Measurements from ENCODE around the gene SCG5. TPM values are rescaled to one million over a fixed set of nuclear protein-coding genes. Genes with fewer than 3 reads are reported as not detected.

The SCG5 gene
- polyA plus RNA-seq, 1 of the 3 experiments (the other 2 are of a cell fraction): 11.0 TPM

- Histone ChIP-seq H3K27me3 (ENCODE audit: insufficient read depth) (no peaks in the 10 kb centered on the region), H3K27ac (ENCODE audit: low read depth in 2 of 2, low read length in 1 of 2) (no peak overlapping the region), H3K9me3 (no peaks in the 10 kb centered on the region), H4K20me1 (ENCODE audit: insufficient read depth) (no peaks in the 10 kb centered on the region), H3K9ac (no peak overlapping the region), H3F3A (replicated peaks; ENCODE audit: insufficient read depth) (no peaks in the 10 kb centered on the region), H3K4me1 (ENCODE audit: control insufficient read depth in 1 of 2, insufficient read depth in 2 of 2, low read depth in 1 of 2, low read length in 1 of 2) (peaks cover 0 to 7% of the 10 kb centered on the region in 2 experiments; a peak in 2 of 4 replicates), H3K4me2 (no peak overlapping the region), H2AFZ (ENCODE audit: low read depth) (no peak overlapping the region), H3K9me2 (no peaks in the 10 kb centered on the region), H3K36me3 (replicated peaks in 1 of 2; ENCODE audit: control insufficient read depth in 1 of 2, insufficient read depth in 2 of 2, low read length in 1 of 2) (no peaks in the 10 kb centered on the region), H3K4me3 (ENCODE audit: low read depth in 2 of 2, low read length in 1 of 2) (no peak overlapping the region), H3K79me2 (ENCODE audit: insufficient read depth) (no peaks in the 10 kb centered on the region)
- CTCF ChIA-PET: interaction anchor here (1.4 to 6.8 kb wide), 3 partner anchors 10 to 343 kb away, joined by 3 to 62 read pairs (median 11); no protein-coding TSS in a partner anchor
- POLR2A ChIA-PET: no interaction called here
- TF ChIP-seq CHD2 (IDR thresholded peaks at IDR 0.05; ENCODE audit: low read length, partially characterized antibody): no peak
- no peak for TF ChIP-seq EP300 (IDR thresholded peaks at IDR 0.05; ENCODE audit: borderline replicate concordance in 1 of 2, low read depth in 1 of 2, low read length in 1 of 2)
- TF ChIP-seq RXRA (IDR thresholded peaks at IDR 0.05; ENCODE audit: borderline replicate concordance, low read depth): no peak
- TF ChIP-seq NRF1 (IDR thresholded peaks at IDR 0.05; ENCODE audit: low read depth, low read length): no peak
- no peak for TF ChIP-seq TCF12 (IDR thresholded peaks at IDR 0.05)
- no peak for TF ChIP-seq USF2 (IDR thresholded peaks at IDR 0.05; ENCODE audit: borderline replicate concordance, low read depth, low read length)
- no peak for TF ChIP-seq NFIC (IDR thresholded peaks at IDR 0.05; ENCODE audit: borderline replicate concordance)
- TF ChIP-seq ELF1 (IDR thresholded peaks at IDR 0.05): no peak
- TF ChIP-seq EZH2phosphoT487 (IDR thresholded peaks at IDR 0.05; ENCODE audit: borderline replicate concordance, low read depth): no peak
- TF ChIP-seq FOXJ3 (CRISPR knock-in tag; IDR thresholded peaks at IDR 0.05): no peak
- TF ChIP-seq GATA2 (CRISPR knock-in tag; IDR thresholded peaks at IDR 0.05): no peak
- no peak for TF ChIP-seq JUND (IDR thresholded peaks at IDR 0.05)
- no peak for TF ChIP-seq MXI1 (IDR thresholded peaks at IDR 0.05; ENCODE audit: low read depth, low read length)
- no peak for TF ChIP-seq RAD21 (IDR thresholded peaks at IDR 0.05; ENCODE audit: low read length)
- no peak for TF ChIP-seq PBX3 (IDR thresholded peaks at IDR 0.05)
- TF ChIP-seq RFX5 (IDR thresholded peaks at IDR 0.05; ENCODE audit: low read length): no peak
- TF ChIP-seq FOXM1 (IDR thresholded peaks at IDR 0.05; ENCODE audit: low read depth): no peak
- TF ChIP-seq TEAD4 (IDR thresholded peaks at IDR 0.05; ENCODE audit: borderline replicate concordance, insufficient read depth): no peak
- TF ChIP-seq RCOR1 (IDR thresholded peaks at IDR 0.05; ENCODE audit: low read length): no peak
- no peak for DNase-seq
- 80% methylated on average over 3 of the region's 3 CpGs for WGBS (ENCODE audit: low lambda C conversion rate)
Observed at GRCh38 chr15:32652178-32652577, 10.7 kb downstream of the SCG5 start.

GRCh38 chr15:32656091-32656490 lies 14.6 kb downstream of the SCG5 start:
- H3K4me3 ChIP-seq (ENCODE audit: low read depth in 2 of 2, low read length in 1 of 2): no peak overlapping the region
- H3K9me3 ChIP-seq: no peaks in the 10 kb centered on the region
- TF ChIP-seq GATA2 (CRISPR knock-in tag; IDR thresholded peaks at IDR 0.05): no peak
- no peak for TF ChIP-seq PBX3 (IDR thresholded peaks at IDR 0.05)
- H4K20me1 ChIP-seq (ENCODE audit: insufficient read depth): no peaks in the 10 kb centered on the region
- H3K4me2 ChIP-seq: no peak overlapping the region
- DNase-seq: no peak
- H3K4me1 ChIP-seq (ENCODE audit: control insufficient read depth in 1 of 2, insufficient read depth in 2 of 2, low read depth in 1 of 2, low read length in 1 of 2): peaks cover 7 to 12% of the 10 kb centered on the region in 2 experiments; a peak in 2 of 4 replicates
- H3K79me2 ChIP-seq (ENCODE audit: insufficient read depth): no peaks in the 10 kb centered on the region
- H3K27me3 ChIP-seq (ENCODE audit: insufficient read depth): no peaks in the 10 kb centered on the region
- ChIA-PET CTCF (interaction anchor here (0.7 to 2.1 kb wide), 10 partner anchors 12 to 372 kb away, joined by 3 to 9 read pairs (median 4); no protein-coding TSS in a partner anchor), POLR2A (no interaction called here)
- H3F3A ChIP-seq (replicated peaks; ENCODE audit: insufficient read depth): peaks cover 16% of the 10 kb centered on the region
- peak overlapping the region in 1 of 2 experiments; percentile 40; a peak in 3 of 4 replicates for H3K27ac ChIP-seq (ENCODE audit: low read depth in 2 of 2, low read length in 1 of 2)
- 62% methylated on average over 4 of the region's 4 CpGs for WGBS (ENCODE audit: low lambda C conversion rate)
- no peak overlapping the region for H3K9ac ChIP-seq
- H3K36me3 ChIP-seq (replicated peaks in 1 of 2; ENCODE audit: control insufficient read depth in 1 of 2, insufficient read depth in 2 of 2, low read length in 1 of 2): no peaks in the 10 kb centered on the region
- H2AFZ ChIP-seq (ENCODE audit: low read depth): no peak overlapping the region
- no peaks in the 10 kb centered on the region for H3K9me2 ChIP-seq

Measured in SK-N-SH (cell line).